ENCODE measurements around the gene TMEM132D. TPM values are rescaled to one million over a fixed set of nuclear protein-coding genes. Genes with fewer than 3 reads are reported as not detected.

TMEM132D gene
- total and polyA plus RNA-seq, 2 of the 8 experiments (the other 6 are each of a cell fraction or from before 2014, with no cell fraction given) = 3.5 to 10.1 TPM

DNA sequence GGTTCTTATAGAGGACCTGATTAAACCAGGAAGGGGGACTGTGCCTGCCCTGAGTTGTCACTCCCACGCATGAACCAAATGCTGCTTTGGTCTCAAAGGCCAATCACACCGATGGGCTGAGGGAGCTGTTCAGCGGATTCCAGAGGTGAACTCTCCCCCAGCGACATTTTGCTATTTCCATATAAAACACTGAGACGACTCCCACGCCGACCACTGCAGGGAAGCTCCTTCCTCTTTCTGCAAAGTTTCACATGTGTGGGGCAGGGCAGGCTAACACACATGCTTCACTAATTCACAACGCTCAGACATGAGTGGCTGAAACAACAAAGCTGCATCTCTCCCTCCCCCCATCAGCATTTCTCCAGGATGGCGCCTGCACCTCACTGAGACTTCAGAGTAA lies 37.8 kb upstream of the TMEM132D start:
- Histone ChIP-seq H3K27me3 (replicated peaks in 1 of 4; ENCODE audit: control insufficient read depth in 3 of 4, extremely low read depth in 1 of 4, insufficient read depth in 3 of 4, low read length in 3 of 4) (peaks cover 0 to 8% (median 2%) of the 10 kb centered on the region in 4 experiments; a peak in 4 of 7 replicates), H3K36me3 (ENCODE audit: control insufficient read depth in 2 of 4, insufficient read depth in 4 of 4, low read length in 3 of 4) (no peaks in the 10 kb centered on the region), H4K5ac (ENCODE audit: insufficient read length, low read depth, low read length) (no peak overlapping the region), H3K9me3 (ENCODE audit: insufficient read depth in 2 of 2, low read depth in 1 of 2, low read length in 1 of 2) (no peaks in the 10 kb centered on the region), H3K4me3 (ENCODE audit: extremely low read depth in 1 of 4, insufficient read depth in 2 of 4, low read depth in 3 of 4, low read length in 4 of 4) (no peak overlapping the region), H4K91ac (replicated peaks; ENCODE audit: insufficient read length, low read length) (no peak overlapping the region), H3K4ac (replicated peaks; ENCODE audit: insufficient read length, low read depth, low read length) (no peak overlapping the region), H2BK12ac (ENCODE audit: low read depth, low read length) (no peak overlapping the region), H2BK5ac (ENCODE audit: low read depth, low read length) (no peak overlapping the region), H2BK15ac (ENCODE audit: low read length) (no peak overlapping the region), H3K79me1 (ENCODE audit: low read depth, low read length) (no peaks in the 10 kb centered on the region), H3K79me2 (ENCODE audit: control insufficient read depth in 1 of 2, insufficient read depth in 2 of 2, low read length in 2 of 2) (no peaks in the 10 kb centered on the region), H3K23me2 (ENCODE audit: low read depth, low read length) (no peaks in the 10 kb centered on the region), H4K20me1 (replicated peaks in 1 of 2; ENCODE audit: control insufficient read depth in 1 of 2, insufficient read depth in 2 of 2, low read length in 2 of 2) (no peaks in the 10 kb centered on the region), H3K27ac (ENCODE audit: low read depth, low read length) (no peak overlapping the region), H3K14ac (ENCODE audit: insufficient read length) (no peak overlapping the region), H2AK5ac (ENCODE audit: low read depth, low read length) (no peak overlapping the region), H4K8ac (ENCODE audit: extremely low read depth, insufficient read depth, low read length) (no peak overlapping the region), H3K4me2 (ENCODE audit: insufficient read depth in 1 of 2, low read depth in 2 of 2, low read length in 2 of 2) (no peak overlapping the region), H2BK20ac (ENCODE audit: low read length) (no peak overlapping the region), H3K9ac (replicated peaks in 1 of 4; ENCODE audit: extremely low read depth in 1 of 4, low read depth in 3 of 4, low read length in 3 of 4) (no peak overlapping the region), H3K18ac (ENCODE audit: extremely low read depth, low read length) (peak overlapping the region; percentile 48), H3K56ac (replicated peaks; ENCODE audit: insufficient read length, low read depth, low read length) (no peak overlapping the region), H2AFZ (ENCODE audit: low read length) (peak overlapping the region; percentile 26; the same call in 1 of the 2 replicates), H2BK120ac (replicated peaks; ENCODE audit: low read depth, low read length) (no peak overlapping the region), H3K23ac (ENCODE audit: insufficient read length) (no peak overlapping the region), H3K4me1 (replicated peaks in 1 of 4; ENCODE audit: control insufficient read depth in 3 of 4, insufficient read depth in 4 of 4, low read length in 3 of 4) (peaks cover 0 to 7% (median 3%) of the 10 kb centered on the region in 4 experiments; a peak in 5 of 7 replicates)
- WGBS, 2 experiments (ENCODE audit: extremely low coverage in 1 of 2, insufficient coverage in 1 of 2, insufficient read length in 1 of 2, insufficient replicate concordance in 2 of 2, low coverage in 1 of 2, low lambda C conversion rate in 2 of 2, missing lambda C conversion rate in 1 of 2) = 85% methylated on average over 9 of the region's 9 CpGs; no CpG with 5 or more reads in 1 of the 2 experiments
- ChIA-PET POLR2A (ENCODE audit: partially characterized antibody) (interaction anchor here (0.6 kb wide), 1 partner anchor 282 kb away, joined by 3 read pairs; no protein-coding TSS in a partner anchor), CTCF (ENCODE audit: partially characterized antibody) (interaction anchor here (1.0 to 2.6 kb wide), 4 partner anchors 8 to 85 kb away, joined by 3 to 12 read pairs (median 6); no protein-coding TSS in a partner anchor)
- TF ChIP-seq NRF1 (IDR thresholded peaks at IDR 0.05; ENCODE audit: low read depth, low read length) = no peak
- FAIRE-seq (no peak), DNase-seq (ENCODE audit: low read depth in 1 of 2, low spot score in 2 of 2) (no peak)

All from H1 (cell line).